GM10847 (cell line): Measurements from ENCODE around the gene VSTM4.

Source experiments
- POLR2A ChIP-seq: IDR thresholded peaks from 2 replicates; pipeline ENCODE4 v1.6.1; 2011; ENCODE audit not compliant: insufficient read length; ENCODE audit errors: extremely low read depth

Gene VSTM4

GRCh38 chr10:49008091-49008490 is 107.2 kb downstream of the VSTM4 start:
- TF ChIP-seq POLR2A, result no peak

DNA sequence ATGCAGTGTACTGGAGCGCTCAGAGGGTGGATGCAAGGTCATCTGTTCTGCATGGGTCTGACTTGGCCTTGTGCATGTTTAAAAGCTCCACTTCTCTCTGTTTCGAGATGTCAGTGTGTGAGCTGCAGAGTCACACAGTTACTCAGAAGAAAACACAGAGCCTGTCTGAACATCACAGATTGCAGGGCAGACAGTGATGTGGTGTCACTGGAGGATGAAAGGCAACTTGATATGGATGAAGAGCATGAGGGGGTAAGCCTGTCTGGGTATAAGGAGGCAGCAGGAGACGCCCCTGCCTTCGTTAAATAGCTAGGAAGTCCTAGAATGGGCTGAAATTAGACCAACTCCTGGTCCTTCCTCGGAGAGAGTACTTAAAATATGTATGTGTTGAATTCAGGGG is 108.2 kb downstream of the VSTM4 start:
- no peak for TF ChIP-seq POLR2A

DNA sequence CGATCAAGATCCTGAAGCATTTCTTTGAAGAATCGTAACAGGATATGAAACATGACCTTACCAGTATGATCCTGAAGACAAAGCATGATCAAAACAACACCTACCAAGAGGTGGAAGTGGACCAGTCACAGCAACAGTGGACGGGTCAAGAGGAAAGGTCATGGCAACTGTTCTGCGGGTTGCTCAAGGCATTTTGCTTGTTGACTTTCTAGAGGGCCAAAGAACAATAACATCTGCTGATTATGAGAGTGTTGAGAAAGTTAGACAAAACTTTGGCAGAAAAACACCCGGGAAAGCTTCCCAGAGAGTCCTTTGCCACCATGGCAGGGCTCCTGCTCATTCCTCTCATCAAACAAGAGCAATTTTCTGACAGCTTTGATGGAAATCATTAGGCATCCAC is 110.1 kb downstream of the VSTM4 start:
- no peak for TF ChIP-seq POLR2A

- TF ChIP-seq POLR2A, result no peak
Observed at GRCh38 chr10:49001870-49002672, 113.3 kb downstream of the VSTM4 start.

DNA sequence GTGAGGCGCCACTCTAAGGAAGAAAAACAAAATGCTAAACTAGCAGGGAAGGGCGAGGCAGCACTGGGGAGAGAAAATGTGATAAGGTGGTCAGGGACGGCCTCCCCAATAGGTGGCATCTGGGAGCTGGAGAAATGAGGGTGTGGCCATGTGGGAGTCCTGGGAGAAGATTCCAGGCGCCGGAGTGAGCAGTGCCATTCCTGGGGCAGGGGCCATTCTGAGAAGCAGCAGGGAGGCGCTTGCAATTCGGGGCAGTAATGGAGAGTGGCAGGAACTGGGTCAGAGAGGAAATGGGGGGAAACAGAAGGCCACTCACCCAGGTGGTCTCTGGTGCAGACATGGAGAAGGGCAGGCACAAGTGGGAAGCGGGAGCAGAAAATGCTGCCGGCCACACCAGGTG is 113.9 kb downstream of the VSTM4 start:
- TF ChIP-seq POLR2A, result no peak

- TF ChIP-seq POLR2A, result no peak
Observed at GRCh38 chr10:49000437-49001398, 114.6 kb downstream of the VSTM4 start.

DNA sequence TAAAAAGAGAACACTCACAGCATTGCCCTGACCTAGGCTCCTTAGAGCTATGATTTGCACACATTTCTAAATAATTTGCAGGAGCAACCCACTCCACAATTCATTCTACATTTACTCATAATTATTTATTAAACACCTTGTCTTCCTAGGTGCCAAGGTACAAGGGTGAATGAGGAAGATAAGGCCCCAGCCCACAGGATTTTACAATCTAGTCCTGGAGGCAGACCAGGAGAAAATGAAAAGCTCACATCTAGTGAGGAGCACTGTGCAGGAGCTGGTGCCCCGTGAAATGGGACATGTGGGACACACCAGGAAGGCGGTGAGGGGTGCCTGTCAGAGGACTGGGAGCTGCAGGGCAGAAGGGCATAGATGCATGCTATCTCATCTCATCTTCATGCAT is 116.0 kb downstream of the VSTM4 start:
- TF ChIP-seq POLR2A, result no peak

DNA sequence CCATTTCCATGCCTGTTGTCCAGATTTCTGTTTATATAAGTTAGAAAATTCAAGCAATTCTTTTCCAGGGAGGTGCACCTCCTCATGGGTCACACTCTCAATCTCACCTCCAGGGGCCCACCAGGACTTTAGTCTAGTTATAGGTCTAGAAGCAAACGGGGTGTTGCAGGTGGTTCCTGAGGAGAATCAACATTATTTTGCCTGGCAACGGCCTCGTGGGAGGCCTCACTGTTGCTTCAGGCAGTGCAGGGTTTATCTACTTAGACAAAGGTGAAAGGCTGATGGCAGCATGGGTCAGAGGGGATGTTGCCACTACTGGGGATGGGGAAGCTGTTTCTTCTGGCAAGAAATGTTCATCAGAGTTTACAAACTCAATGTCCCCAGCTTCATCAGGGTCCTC is 119.0 kb downstream of the VSTM4 start:
- TF ChIP-seq POLR2A, result no peak

- no peak for TF ChIP-seq POLR2A
Observed at GRCh38 chr10:48993627-48994026, 121.7 kb downstream of the VSTM4 start.

DNA sequence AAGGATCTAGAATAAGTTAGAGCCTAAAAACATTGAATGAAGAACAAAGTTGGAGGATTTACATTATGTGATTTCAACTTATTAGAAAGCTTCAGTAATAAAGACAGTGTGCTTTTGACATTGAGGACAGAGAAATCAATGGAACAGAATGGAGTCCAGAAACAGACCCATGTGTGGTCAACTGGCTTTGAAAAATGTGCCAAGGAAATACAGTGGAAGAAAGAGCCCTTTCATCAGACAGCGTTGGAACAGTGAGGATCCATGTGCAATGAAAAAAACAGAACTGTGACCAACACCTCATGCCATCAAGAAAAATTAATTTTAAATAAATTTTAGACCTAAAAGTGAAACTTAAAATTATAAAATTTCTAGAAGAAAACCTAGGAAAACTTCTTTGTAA is 125.1 kb downstream of the VSTM4 start:
- no peak for TF ChIP-seq POLR2A

DNA sequence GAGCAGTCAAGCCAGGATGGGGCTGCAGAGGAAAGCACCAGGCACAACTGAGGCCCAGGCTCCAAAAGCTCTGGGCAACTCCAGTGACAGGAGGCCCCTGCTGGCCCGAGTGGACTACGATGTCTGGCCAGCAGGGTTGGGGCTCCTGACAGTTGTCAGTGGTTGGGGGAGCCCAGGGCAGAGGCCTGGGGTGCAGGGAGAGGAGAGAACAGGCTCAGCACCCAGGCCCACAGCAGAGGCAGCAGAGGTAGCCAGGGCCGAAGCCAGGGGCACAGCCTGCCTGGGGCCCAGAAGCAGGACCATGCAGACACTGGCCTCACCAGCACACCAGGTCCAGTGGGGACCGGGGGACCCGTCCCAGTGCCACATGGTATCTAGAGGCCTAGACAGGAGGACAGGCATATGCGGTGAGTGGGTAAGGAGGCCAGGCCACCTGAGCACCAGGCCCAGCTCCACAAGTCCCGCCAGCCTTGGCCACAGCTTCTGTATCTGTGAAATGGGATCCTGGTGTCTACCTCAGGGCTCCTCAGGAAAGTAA is 129.6 kb downstream of the VSTM4 start:
- TF ChIP-seq POLR2A, result no peak

DNA sequence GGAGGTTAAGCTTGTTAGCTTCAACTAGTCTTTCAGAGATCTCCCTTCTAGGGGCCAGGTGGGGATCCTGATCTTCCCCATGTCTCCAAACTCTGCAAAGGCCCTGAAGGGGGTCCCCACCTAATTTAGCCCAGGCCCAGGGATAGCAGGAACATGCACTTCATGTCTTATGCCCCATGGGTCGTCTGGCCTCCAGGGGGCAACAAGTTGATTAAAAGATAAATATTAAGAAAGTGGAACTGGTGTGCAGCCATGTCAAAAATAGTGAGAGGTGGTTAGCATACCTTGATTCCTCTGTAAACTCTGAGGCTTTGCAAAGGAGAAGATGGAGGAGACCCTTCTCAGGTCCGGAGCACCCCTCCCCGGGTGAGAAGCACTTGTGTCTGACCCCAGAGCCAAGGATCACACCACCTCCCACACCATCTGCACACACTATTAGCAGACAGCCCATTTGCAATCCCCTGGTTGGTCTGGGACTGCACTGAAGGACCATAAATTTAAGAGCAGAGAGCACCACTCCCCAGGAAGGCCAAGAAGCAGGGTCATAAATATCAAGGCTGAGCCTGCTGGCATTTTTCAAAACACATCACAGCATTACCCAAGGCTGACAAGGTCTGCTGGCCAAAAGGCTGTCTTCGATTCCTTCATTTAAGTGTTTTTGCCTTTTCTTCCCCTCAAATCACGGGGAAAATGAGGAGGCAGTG is 131.5 kb downstream of the VSTM4 start:
- TF ChIP-seq POLR2A, result no peak

- TF ChIP-seq POLR2A, result no peak
Observed at GRCh38 chr10:48982584-48982983, 132.7 kb downstream of the VSTM4 start.

GRCh38 chr10:48981310-48981907 is 133.9 kb downstream of the VSTM4 start:
- TF ChIP-seq POLR2A, result no peak

- TF ChIP-seq POLR2A, result no peak
Observed at GRCh38 chr10:48978318-48978717, 137.0 kb downstream of the VSTM4 start.

DNA sequence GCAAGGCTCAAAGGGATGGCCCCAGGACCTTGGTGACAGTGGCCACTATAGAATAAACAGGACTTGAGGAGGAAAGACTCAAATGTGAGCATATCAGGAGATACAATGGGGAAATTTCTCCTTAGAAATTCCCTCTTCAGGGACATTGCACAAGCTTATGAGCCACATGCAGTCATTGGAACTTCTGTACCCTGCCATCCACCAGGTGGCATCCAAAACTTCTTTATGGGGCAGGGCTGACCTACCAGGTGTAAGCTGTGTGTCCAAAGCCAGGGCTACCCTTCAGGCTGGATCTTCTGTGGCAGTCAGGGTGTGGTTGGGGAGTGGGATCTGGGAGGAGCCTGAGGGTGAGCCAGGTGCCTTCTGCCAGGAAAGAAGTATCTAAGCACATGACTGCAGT is 139.1 kb downstream of the VSTM4 start:
- no peak for TF ChIP-seq POLR2A
